Bronchial epithelial cell (primary cell): ENCODE measurements around the gene SLC41A3. TPM values are rescaled to one million over a fixed set of nuclear protein-coding genes. Genes with fewer than 3 reads are reported as not detected.
"Not testable (repeated sequence)": the region's sequence is repeated elsewhere in the genome, so short reads cannot be mapped to it uniquely, and the experiment has no call there.

ENCODE experiments used
- DNase-seq: peaks from one replicate; pipeline ENCODE4 v3.0.0-alpha.2; 2010; ENCODE audit warnings: low read depth
- FAIRE-seq: peaks from 2 replicates; lab custom pipeline; 2011; peaks lifted over from hg19 to GRCh38; lab: Jason Lieb, UNC
- H3K27me3 ChIP-seq: 2 replicates; pipeline ENCODE4 v1.5.1; 2011; ENCODE audit warnings: low read length; ENCODE audit not compliant: control insufficient read depth, insufficient read depth
- H3K36me3 ChIP-seq: 2 replicates; pipeline ENCODE4 v1.5.1; 2011; ENCODE audit warnings: low read length; ENCODE audit not compliant: control insufficient read depth, insufficient read depth
- H3K4me3 ChIP-seq: 2 replicates; pipeline ENCODE4 v1.5.1; 2011; ENCODE audit warnings: mild to moderate bottlenecking, low read depth, low read length, control low read depth
- CTCF ChIP-seq: IDR thresholded peaks from 2 replicates; pipeline ENCODE4 v1.5.1; 2011; ENCODE audit warnings: mild to moderate bottlenecking, moderate library complexity, low read length, control low read depth, inconsistent platforms; ENCODE audit not compliant: insufficient read depth, severe bottlenecking
- total RNA-seq: library from RNA; depleted of rRNA; stranded (reverse); fragments of >200 nt; gene quantifications from 2 replicates; pipeline ENCODE4 v1.2.1, GENCODE V29; 2014

Gene SLC41A3
- total RNA-seq, 1 donor from 2014 or later, result 61.6 TPM

GRCh38 chr3:125959317-125960065 lies 124.4 kb downstream of the SLC41A3 start:
- TF ChIP-seq CTCF, result no peak
- H3K4me3 ChIP-seq, result no peak overlapping the region
- peaks cover 2% of the 10 kb centered on the region for H3K27me3 ChIP-seq
- H3K36me3 ChIP-seq, result no peaks in the 10 kb centered on the region
- FAIRE-seq (no peak), DNase-seq (no peak)

- no peak for TF ChIP-seq CTCF
- Histone ChIP-seq H3K4me3 (no peak overlapping the region), H3K36me3 (no peaks in the 10 kb centered on the region), H3K27me3 (peaks cover 2% of the 10 kb centered on the region)
- FAIRE-seq, result no peak
- no peak for DNase-seq
Measured at GRCh38 chr3:125958511-125959316, 125.2 kb downstream of the SLC41A3 start.

- no peak overlapping the region for H3K4me3 ChIP-seq
- no peaks in the 10 kb centered on the region for H3K36me3 ChIP-seq
- H3K27me3 ChIP-seq, result peaks cover 2% of the 10 kb centered on the region
- FAIRE-seq (no peak), DNase-seq (no peak)
- no peak for TF ChIP-seq CTCF
Measured at GRCh38 chr3:125957674-125958510, 126.0 kb downstream of the SLC41A3 start.

GRCh38 chr3:125957020-125957419 lies 126.9 kb downstream of the SLC41A3 start:
- not testable (repeated sequence) for FAIRE-seq, H3K4me3 ChIP-seq, H3K36me3 ChIP-seq, DNase-seq, H3K27me3 ChIP-seq

Other genes starting within 250 kb of the SLC41A3 start
- gene ROPN1B, start 114.9 kb downstream of the SLC41A3 start, total RNA-seq, result 0.13 TPM in 1 of 2 replicates, not detected in the other
- 9.1 and 11.1 TPM in 2 replicates for gene ALDH1L1, start 96.5 kb upstream of the SLC41A3 start, total RNA-seq